Glomerular endothelial cell (primary cell): ENCODE results near the gene TTC9. TPM values are rescaled to one million over a fixed set of nuclear protein-coding genes. Genes with fewer than 3 reads are reported as not detected.

Experiments used
- DNase-seq: peaks from one replicate; pipeline ENCODE4 v3.0.0-alpha.2; 2011; ENCODE audit warnings: low read depth, low spot score; ENCODE audit errors: extremely low read depth
- total RNA-seq: library from RNA; depleted of rRNA; stranded (reverse); fragments of >200 nt; gene quantifications from 2 replicates; pipeline ENCODE4 v1.2.3, GENCODE V29; 2015

TTC9 gene
- total RNA-seq, 1 donor from 2014 or later: 0.76 TPM

GRCh38 chr14:70643967-70644366, 2.3 kb downstream of the TTC9 start:
- no peak for DNase-seq

GRCh38 chr14:70645892-70646291, 4.2 kb downstream of the TTC9 start:
- no peak for DNase-seq

GRCh38 chr14:70646705-70647104, 5.0 kb downstream of the TTC9 start:
- no peak for DNase-seq

GRCh38 chr14:70648346-70648745, 6.6 kb downstream of the TTC9 start:
- no peak for DNase-seq

- no peak for DNase-seq
Measured at GRCh38 chr14:70649803-70650202, 8.1 kb downstream of the TTC9 start.

GRCh38 chr14:70651522-70651921, 9.8 kb downstream of the TTC9 start:
- no peak for DNase-seq

- DNase-seq: no peak
Measured at GRCh38 chr14:70652871-70653270, 11.2 kb downstream of the TTC9 start.

GRCh38 chr14:70653662-70654061, 11.9 kb downstream of the TTC9 start:
- no peak for DNase-seq

- DNase-seq: no peak
Measured at GRCh38 chr14:70654632-70655031, 12.9 kb downstream of the TTC9 start.

- DNase-seq: no peak
Measured at GRCh38 chr14:70655110-70655826, 13.6 kb downstream of the TTC9 start.

- no peak for DNase-seq
Measured at GRCh38 chr14:70658899-70659298, 17.2 kb downstream of the TTC9 start.

GRCh38 chr14:70660967-70661893, 19.5 kb downstream of the TTC9 start:
- DNase-seq: no peak

- DNase-seq: no peak
Measured at GRCh38 chr14:70662080-70662479, 20.4 kb downstream of the TTC9 start.

GRCh38 chr14:70662816-70663215, 21.1 kb downstream of the TTC9 start:
- DNase-seq: no peak

GRCh38 chr14:70663707-70664179, 22.0 kb downstream of the TTC9 start:
- no peak for DNase-seq

GRCh38 chr14:70664698-70665447, 23.2 kb downstream of the TTC9 start:
- no peak for DNase-seq

GRCh38 chr14:70665448-70666360, 24.0 kb downstream of the TTC9 start:
- DNase-seq: no peak

- no peak for DNase-seq
Measured at GRCh38 chr14:70666361-70666686, 24.6 kb downstream of the TTC9 start.

- no peak for DNase-seq
Measured at GRCh38 chr14:70670992-70671651, 29.4 kb downstream of the TTC9 start.
